B cell (primary cell): Measurements from ENCODE around the gene CHMP2B.

Source experiments
- CTCF ChIP-seq: fragments of 200-600 bp; IDR thresholded peaks from one replicate; pipeline ENCODE4 v1.8.0; 2022; ENCODE audit warnings: antibody characterized with exemption, mild to moderate bottlenecking
- EZH2 ChIP-seq: IDR thresholded peaks from 2 replicates; pipeline ENCODE4 v1.6.1; 2012; ENCODE audit warnings: borderline replicate concordance, low read depth, mild to moderate bottlenecking, moderate library complexity, low read length; ENCODE audit not compliant: insufficient read depth, poor library complexity, severe bottlenecking

GRCh38 chr3:87248831-87249230 lies 21.7 kb downstream of the CHMP2B start:
- TF ChIP-seq CTCF (no peak), EZH2 (no peak)
